ENCODE measurements around the gene SPRTN. TPM values are rescaled to one million over a fixed set of nuclear protein-coding genes. Genes with fewer than 3 reads are reported as not detected.

Gene SPRTN
- total RNA-seq, 1 donor from 2014 or later, result 52.6 TPM

- Histone ChIP-seq H3K4me1 (no peaks in the 10 kb centered on the region), H3K4me3 (no peak overlapping the region), H3K9me3 (no peaks in the 10 kb centered on the region), H3K36me3 (no peaks in the 10 kb centered on the region), H3K27me3 (no peaks in the 10 kb centered on the region), H3K27ac (no peak overlapping the region)
- intact Hi-C loops (cut with DNase I), result no loop called here
- TF ChIP-seq CTCF (IDR thresholded peaks at IDR 0.05), result no peak
- no peak for DNase-seq (ENCODE audit: low spot score in 2 of 2)
Observed at GRCh38 chr1:231312432-231312788, 25.7 kb upstream of the SPRTN start.

DNA sequence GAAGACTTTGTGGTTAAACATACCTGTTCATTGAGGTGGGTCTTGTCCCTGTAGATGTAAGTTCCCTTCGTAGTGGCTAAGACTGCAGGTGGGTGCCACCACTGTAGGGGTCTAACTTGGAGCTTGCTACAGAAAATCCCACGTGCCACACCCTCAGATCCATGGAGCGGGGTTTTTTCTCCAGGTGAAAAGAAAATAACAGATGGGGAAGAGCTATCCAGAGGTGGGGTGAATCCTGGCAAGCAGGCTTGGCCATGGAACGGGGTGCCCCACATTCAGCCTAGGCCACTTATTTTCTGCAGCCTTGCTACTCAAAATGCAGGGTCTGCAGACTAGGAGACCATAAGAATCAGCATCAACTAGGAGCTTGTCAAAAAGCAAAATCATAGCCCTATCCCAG is 24.4 kb upstream of the SPRTN start:
- Histone ChIP-seq H3K27ac (no peak overlapping the region), H3K4me1 (no peaks in the 10 kb centered on the region), H3K9me3 (no peaks in the 10 kb centered on the region), H3K27me3 (no peaks in the 10 kb centered on the region), H3K4me3 (no peak overlapping the region), H3K36me3 (no peaks in the 10 kb centered on the region)
- no peak for TF ChIP-seq CTCF (IDR thresholded peaks at IDR 0.05)
- intact Hi-C loops (cut with DNase I), result no loop called here
- peak in 1 of 2 donors; percentile 2 for DNase-seq (ENCODE audit: low spot score in 2 of 2)

DNA sequence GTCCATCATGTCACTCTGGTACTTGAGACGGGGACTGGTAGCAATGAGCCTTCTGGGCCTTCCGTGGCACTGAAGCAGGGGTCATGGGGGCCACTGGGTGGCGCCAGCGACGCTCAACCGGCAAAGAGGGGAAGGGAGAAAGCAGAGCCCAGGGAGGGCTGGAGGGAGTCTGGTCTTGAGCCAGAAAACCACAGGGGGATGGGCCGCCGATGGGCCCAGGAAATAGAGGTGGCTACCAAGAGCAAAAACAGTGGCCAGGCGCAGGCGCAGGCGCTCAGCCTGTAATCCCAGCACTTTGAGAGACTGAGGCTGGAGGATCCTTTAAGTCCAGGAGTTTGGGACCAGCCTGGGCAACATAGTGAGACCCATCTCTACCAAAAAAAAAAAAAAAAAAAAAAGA is 22.2 kb upstream of the SPRTN start:
- Histone ChIP-seq H3K27me3 (no peaks in the 10 kb centered on the region), H3K27ac (no peak overlapping the region), H3K9me3 (no peaks in the 10 kb centered on the region), H3K36me3 (no peaks in the 10 kb centered on the region), H3K4me3 (no peak overlapping the region), H3K4me1 (no peaks in the 10 kb centered on the region)
- intact Hi-C loops (cut with DNase I), result no loop called here
- peak in 1 of 2 donors; percentile 39 for DNase-seq (ENCODE audit: low spot score in 2 of 2)
- TF ChIP-seq CTCF (IDR thresholded peaks at IDR 0.05), result peak in 1 of 3 experiments; percentile 35

DNA sequence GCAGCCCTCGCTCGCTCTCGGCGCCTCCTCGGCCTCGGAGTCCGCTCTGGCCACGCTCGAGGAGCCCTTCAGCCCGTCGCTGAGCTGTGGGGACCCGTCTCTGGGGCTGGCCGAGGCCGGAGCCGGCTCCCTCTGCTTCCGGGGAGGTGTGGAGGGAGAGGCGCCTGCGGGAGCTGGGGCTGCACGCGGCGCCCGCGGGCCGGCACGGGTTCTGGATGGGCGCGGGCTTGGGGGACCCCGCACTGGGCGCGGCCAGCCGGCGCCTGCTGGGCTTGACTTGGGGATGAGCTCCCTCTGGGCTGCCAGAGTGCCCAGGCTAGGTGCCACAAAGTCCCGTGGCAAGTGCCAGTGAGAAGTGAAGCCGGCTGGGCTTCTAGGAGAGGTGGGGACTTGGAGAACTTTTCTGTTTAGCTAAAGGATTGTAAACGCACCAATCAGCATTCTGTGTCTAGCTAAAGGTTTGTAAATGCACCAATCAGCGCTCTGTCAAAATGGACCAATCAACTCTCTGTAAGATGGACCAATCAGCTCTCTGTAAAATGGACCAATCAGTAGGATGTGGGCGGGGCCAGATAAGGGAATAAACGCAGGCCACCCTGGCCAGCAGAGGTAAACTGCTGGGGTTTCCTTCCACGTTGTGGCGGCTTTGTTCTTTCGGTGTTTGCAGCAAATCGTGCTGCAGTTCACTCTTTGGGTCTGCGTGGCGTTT is 20.6 kb upstream of the SPRTN start:
- no peak for TF ChIP-seq CTCF (IDR thresholded peaks at IDR 0.05)
- no peaks in the 10 kb centered on the region for H3K4me1 ChIP-seq
- H3K27ac ChIP-seq, result no peak overlapping the region
- DNase-seq (ENCODE audit: low spot score in 2 of 2), result no peak
- H3K9me3 ChIP-seq, result no peaks in the 10 kb centered on the region
- H3K4me3 ChIP-seq, result no peak overlapping the region
- no peaks in the 10 kb centered on the region for H3K36me3 ChIP-seq
- H3K27me3 ChIP-seq, result no peaks in the 10 kb centered on the region
- intact Hi-C loops (cut with DNase I), result no loop called here

- no peak overlapping the region for H3K27ac ChIP-seq
- intact Hi-C loops (cut with DNase I), result no loop called here
- no peaks in the 10 kb centered on the region for H3K27me3 ChIP-seq
- no peaks in the 10 kb centered on the region for H3K9me3 ChIP-seq
- H3K36me3 ChIP-seq, result no peaks in the 10 kb centered on the region
- TF ChIP-seq CTCF (IDR thresholded peaks at IDR 0.05), result no peak
- H3K4me1 ChIP-seq, result no peaks in the 10 kb centered on the region
- H3K4me3 ChIP-seq, result no peak overlapping the region
- no peak for DNase-seq (ENCODE audit: low spot score in 2 of 2)
Observed at GRCh38 chr1:231318015-231318355, 20.1 kb upstream of the SPRTN start.

- Histone ChIP-seq H3K36me3 (no peaks in the 10 kb centered on the region), H3K4me1 (no peaks in the 10 kb centered on the region), H3K4me3 (no peak overlapping the region), H3K27me3 (no peaks in the 10 kb centered on the region), H3K27ac (no peak overlapping the region), H3K9me3 (no peaks in the 10 kb centered on the region)
- no peak for DNase-seq (ENCODE audit: low spot score in 2 of 2)
- TF ChIP-seq CTCF (IDR thresholded peaks at IDR 0.05), result no peak
- intact Hi-C loops (cut with DNase I), result no loop called here
Observed at GRCh38 chr1:231318568-231318967, 19.5 kb upstream of the SPRTN start.

Measured in ascending aorta (tissue), 2 donors.